Activated CD8-positive, alpha-beta memory T cell treated with anti-CD3 and anti-CD28 coated beads, Interleukin-2, amount 10 ng/mL, durations not matched to agents 7 days and 5 days (primary cell): Measurements from ENCODE around the gene IGFN1. TPM values are rescaled to one million over a fixed set of nuclear protein-coding genes. Genes with fewer than 3 reads are reported as not detected.

Experiments used
- ATAC-seq: fragments of 150-1000 bp; cut with Tn5 transposase; one replicate; pipeline ENCODE4 v1.10.0; 2021; ENCODE audit warnings: moderate library complexity
- CTCF ChIA-PET: fragments of 350-600 bp; sonication (Branson Sonifier 250); formaldehyde crosslinking; loops from one replicate; lab custom pipeline; 2021; ENCODE audit warnings: antibody characterized with exemption; lab: Charles Lee
- DNase-seq: peaks from one replicate; pipeline ENCODE4 v3.0.0-alpha.2; 2020
- H3K27ac Mint-ChIP-seq: one replicate; pipeline ENCODE4 v1.8.0; 2021; ENCODE audit warnings: mild to moderate bottlenecking, mixed read lengths
- H3K27me3 Mint-ChIP-seq: one replicate; pipeline ENCODE4 v1.8.0; 2021; ENCODE audit warnings: mixed read lengths
- H3K36me3 Mint-ChIP-seq: one replicate; pipeline ENCODE4 v1.8.0; 2021; ENCODE audit warnings: mild to moderate bottlenecking, mixed read lengths
- H3K4me1 Mint-ChIP-seq: one replicate; pipeline ENCODE4 v1.8.0; 2021; ENCODE audit warnings: mixed read lengths
- H3K4me3 Mint-ChIP-seq: one replicate; pipeline ENCODE4 v1.8.0; 2021; ENCODE audit warnings: mild to moderate bottlenecking, moderate library complexity, mixed read lengths
- H3K9me3 Mint-ChIP-seq: one replicate; pipeline ENCODE4 v1.8.0; 2022; ENCODE audit warnings: low read depth, mixed read lengths
- total RNA-seq, 2 experiments: library from RNA; stranded (reverse); gene quantifications; one replicate each; pipeline ENCODE4 v1.2.3, GENCODE V29; 2021

The IGFN1 gene
- total RNA-seq, 2 experiments from 2014 or later: not detected

DNA sequence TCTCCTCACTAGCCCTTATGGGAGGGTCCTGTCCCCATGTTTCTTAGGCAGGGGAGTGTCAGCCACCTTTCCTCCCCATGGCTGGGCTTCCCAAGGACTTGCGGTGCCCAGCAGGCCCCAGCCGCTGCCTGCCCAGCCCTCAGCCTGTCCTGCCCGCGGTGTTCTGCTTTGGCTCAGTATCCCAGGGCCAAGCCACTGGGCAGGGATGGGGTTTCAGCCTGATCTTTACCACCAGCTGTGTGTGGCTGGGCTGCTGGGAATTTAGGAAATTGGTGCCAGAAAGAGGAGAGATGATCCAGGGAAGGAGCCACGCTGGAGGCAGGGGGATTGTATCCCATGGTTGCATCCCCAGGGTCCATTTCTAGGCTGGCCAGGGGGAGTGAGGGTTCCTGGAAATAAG is 6.9 kb upstream of the IGFN1 start:
- CTCF ChIA-PET: no interaction called here
- Mint-ChIP-seq H3K4me1 (no peaks in the 10 kb centered on the region), H3K36me3 (no peaks in the 10 kb centered on the region), H3K9me3 (no peaks in the 10 kb centered on the region), H3K27ac (no peak overlapping the region), H3K27me3 (peaks cover 35% of the 10 kb centered on the region), H3K4me3 (no peak overlapping the region)
- ATAC-seq (no peak), DNase-seq (no peak)

DNA sequence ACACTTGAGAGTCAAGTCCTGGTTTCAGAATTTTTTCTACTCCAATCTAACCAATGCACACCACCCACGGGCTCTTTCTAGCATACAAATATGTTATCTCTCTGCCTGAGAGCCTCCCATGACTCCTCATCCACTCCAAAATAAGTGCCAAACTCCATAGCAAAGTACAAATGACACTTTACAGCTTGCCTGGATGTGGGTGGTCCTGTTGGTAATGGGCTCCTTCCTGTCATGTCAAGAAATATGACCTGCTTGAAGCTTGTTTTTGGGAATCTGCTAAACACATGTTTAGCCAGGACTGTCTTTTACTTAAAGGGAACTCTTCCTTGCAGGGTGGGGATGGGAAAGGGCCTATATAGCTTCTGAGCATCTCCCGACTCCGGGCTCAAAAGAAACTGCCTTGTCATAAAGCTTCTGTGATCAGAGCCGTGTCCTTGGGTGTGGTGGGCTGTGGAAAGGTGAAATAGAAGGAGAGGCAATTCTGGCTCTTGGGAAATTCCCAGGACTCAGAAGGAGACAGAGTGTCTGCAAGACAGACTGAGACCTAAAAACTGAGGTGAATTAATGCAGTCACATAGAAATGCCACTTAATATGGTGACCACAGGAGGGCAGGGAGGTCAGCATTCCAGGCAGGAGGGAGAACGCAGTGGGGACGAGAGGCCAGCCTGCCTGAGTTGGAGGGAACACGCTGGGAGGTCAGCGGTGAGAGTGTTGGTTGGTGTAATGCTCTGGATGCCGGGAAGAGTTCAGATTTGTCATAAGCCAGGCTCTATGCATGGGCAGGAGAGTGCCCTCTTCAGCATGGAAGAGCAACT is 6.1 kb upstream of the IGFN1 start:
- no peaks in the 10 kb centered on the region for H3K9me3 Mint-ChIP-seq
- H3K36me3 Mint-ChIP-seq: no peaks in the 10 kb centered on the region
- H3K27ac Mint-ChIP-seq: no peak overlapping the region
- H3K4me3 Mint-ChIP-seq: no peak overlapping the region
- peaks cover 33% of the 10 kb centered on the region for H3K27me3 Mint-ChIP-seq
- no peak for DNase-seq
- no peaks in the 10 kb centered on the region for H3K4me1 Mint-ChIP-seq
- ATAC-seq: peak; percentile 23
- CTCF ChIA-PET: no interaction called here

DNA sequence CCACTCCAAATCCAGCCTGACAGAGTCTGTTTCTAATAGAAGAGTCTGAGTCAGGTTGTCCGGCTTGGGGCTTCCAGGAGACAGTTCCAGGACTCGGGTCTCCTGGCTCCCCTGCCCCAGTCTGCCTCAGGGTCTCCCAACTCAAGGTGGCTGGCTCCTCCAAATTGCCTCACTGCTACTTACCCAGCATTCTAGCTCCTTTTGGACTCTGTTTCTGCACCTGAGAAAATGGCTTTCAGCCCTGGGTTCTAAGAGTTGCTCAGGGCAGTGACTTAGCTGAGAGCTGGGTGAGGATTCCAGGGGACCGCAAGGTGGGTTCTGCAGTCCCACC is 5.5 kb upstream of the IGFN1 start:
- H3K36me3 Mint-ChIP-seq: no peaks in the 10 kb centered on the region
- no peaks in the 10 kb centered on the region for H3K9me3 Mint-ChIP-seq
- ATAC-seq: no peak
- CTCF ChIA-PET: no interaction called here
- H3K4me1 Mint-ChIP-seq: no peaks in the 10 kb centered on the region
- peaks cover 34% of the 10 kb centered on the region for H3K27me3 Mint-ChIP-seq
- H3K27ac Mint-ChIP-seq: no peak overlapping the region
- no peak for DNase-seq
- no peak overlapping the region for H3K4me3 Mint-ChIP-seq

DNA sequence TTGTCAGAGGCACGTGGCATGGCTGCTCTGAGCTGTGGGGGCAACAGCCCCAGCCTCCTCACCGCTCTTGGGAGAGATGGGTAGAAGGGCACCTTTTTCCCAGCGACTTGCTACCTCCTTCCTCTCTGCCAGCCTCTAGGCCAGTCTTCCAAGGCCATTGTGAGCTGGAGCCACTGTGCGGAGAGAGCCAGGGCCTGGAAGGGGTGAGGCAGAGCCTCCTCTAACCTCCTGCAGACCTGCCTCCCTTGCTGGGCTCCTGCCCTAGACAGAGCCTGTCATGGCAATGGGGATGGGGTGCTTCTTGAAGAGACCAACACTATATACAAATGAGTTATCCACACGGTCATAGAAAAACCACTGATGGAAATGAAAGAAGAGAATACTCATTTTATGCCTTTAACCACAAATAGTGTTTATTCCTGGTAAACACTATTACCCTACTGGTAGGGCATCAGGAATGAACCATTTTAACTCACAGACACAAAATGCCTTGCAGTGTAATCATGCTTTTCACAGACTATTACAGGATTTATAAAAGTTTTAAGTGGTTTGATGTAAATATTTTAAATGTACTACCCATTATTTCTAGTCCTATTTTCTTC is 5.0 kb upstream of the IGFN1 start:
- CTCF ChIA-PET: no interaction called here
- Mint-ChIP-seq H3K36me3 (no peaks in the 10 kb centered on the region), H3K4me1 (no peaks in the 10 kb centered on the region), H3K27ac (no peak overlapping the region), H3K27me3 (peaks cover 33% of the 10 kb centered on the region), H3K4me3 (no peak overlapping the region), H3K9me3 (no peaks in the 10 kb centered on the region)
- ATAC-seq (peak; percentile 27), DNase-seq (no peak)

DNA sequence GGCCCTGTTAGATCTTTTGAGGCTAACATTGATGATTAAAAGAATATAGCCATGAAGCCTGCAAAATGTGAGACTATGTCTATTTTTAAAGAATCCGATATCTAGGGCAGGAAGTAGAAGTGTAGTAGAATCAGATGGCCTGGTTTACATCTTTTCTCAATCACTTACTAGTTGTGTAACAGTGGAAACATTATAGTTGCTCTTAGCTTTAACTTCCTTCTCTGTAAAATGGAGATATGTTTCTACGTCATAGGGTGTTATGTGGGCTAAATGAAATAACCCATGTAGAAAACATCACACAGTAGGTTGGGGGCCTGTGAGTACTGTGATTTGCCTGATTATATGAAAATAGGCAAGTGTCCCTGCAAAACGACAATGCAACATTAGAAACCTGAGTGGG is 4.4 kb upstream of the IGFN1 start:
- no peaks in the 10 kb centered on the region for H3K36me3 Mint-ChIP-seq
- H3K27ac Mint-ChIP-seq: no peak overlapping the region
- peaks cover 1% of the 10 kb centered on the region for H3K4me1 Mint-ChIP-seq
- CTCF ChIA-PET: interaction anchor here (1.2 to 1.3 kb wide), 2 partner anchors 13 to 89 kb away, joined by 3 read pairs; no protein-coding TSS in a partner anchor
- DNase-seq: no peak
- no peak for ATAC-seq
- H3K4me3 Mint-ChIP-seq: no peak overlapping the region
- H3K9me3 Mint-ChIP-seq: no peaks in the 10 kb centered on the region
- H3K27me3 Mint-ChIP-seq: peaks cover 33% of the 10 kb centered on the region

DNA sequence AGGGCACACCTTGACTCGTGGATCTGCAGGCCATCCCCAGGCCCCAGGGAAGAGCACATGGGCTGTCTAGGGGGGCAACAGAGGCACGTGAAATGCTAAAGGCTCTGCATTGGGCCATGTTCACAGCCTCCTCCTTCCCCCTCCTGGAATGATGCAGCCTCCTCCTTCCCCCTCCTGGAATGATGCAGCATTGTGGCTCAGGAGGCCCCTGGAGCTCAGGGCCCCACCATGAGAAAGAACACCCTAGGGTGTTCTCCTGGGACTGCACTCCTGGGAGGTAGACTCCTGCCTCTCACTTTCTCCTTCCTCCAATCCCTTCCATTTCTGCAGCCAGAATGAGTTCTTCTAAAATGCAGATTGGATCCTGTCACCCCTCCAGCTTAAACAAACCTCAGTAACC is 1.5 kb upstream of the IGFN1 start:
- Mint-ChIP-seq H3K4me3 (no peak overlapping the region), H3K36me3 (no peaks in the 10 kb centered on the region), H3K27ac (no peak overlapping the region), H3K27me3 (peaks cover 25% of the 10 kb centered on the region), H3K4me1 (peaks cover 6% of the 10 kb centered on the region), H3K9me3 (no peaks in the 10 kb centered on the region)
- CTCF ChIA-PET: no interaction called here
- ATAC-seq (no peak), DNase-seq (no peak)

DNA sequence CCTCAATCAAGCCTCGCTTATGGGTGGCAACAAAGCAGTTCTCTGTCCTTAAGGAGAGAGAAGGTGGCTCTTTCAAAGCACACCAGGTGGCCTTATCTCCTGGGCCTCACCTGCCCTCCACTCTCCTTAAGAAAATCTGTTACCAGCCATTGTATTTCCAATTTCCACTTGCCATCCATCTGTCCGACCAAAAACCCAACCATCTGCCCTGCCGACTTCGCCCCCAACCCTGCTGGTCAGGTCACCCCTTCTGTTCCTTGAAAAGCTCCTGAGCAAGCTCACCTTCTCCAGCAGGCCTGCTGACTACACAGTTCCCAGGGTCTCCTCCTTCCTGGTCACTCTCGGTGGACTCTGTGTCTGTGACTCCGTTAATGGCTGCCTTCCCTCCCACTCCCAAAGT is 619 bp upstream of the IGFN1 start:
- CTCF ChIA-PET: no interaction called here
- peaks cover 6% of the 10 kb centered on the region for H3K4me1 Mint-ChIP-seq
- DNase-seq (no peak), ATAC-seq (no peak)
- no peaks in the 10 kb centered on the region for H3K9me3 Mint-ChIP-seq
- H3K27me3 Mint-ChIP-seq: peaks cover 20% of the 10 kb centered on the region
- no peak overlapping the region for H3K4me3 Mint-ChIP-seq
- H3K27ac Mint-ChIP-seq: no peak overlapping the region
- H3K36me3 Mint-ChIP-seq: no peaks in the 10 kb centered on the region

DNA sequence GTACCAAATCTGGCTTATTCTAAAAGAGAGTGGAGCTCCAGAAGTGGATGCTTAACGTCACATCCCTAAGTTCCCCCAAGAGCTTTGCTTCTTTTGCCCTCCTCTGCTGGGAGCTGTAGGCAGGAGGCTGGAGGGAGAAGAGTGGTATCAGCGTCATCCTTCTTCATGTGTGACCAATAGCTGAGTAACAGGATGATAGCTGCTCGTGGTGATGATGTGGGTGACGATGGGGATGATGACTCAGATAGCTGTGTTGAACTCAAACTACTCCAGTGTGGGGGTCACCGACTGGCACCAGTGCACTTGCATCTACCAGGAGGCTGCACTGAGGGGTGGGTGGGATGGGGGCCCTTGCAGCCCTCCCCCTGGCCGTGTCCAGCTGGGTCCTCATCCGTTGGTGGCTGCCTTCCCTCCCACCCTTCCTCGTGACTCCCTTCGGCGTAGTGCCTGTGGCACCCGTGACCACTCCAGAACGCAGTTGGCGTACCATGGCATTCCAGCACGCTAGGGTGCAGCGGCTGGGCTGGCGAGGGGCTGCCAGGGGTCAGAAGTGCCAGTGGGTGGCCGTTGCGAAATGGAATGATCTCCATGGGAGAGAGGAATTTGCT is 1.1 kb downstream of the IGFN1 start:
- H3K27me3 Mint-ChIP-seq: peaks cover 20% of the 10 kb centered on the region
- CTCF ChIA-PET: no interaction called here
- no peaks in the 10 kb centered on the region for H3K9me3 Mint-ChIP-seq
- no peaks in the 10 kb centered on the region for H3K36me3 Mint-ChIP-seq
- H3K27ac Mint-ChIP-seq: no peak overlapping the region
- ATAC-seq (peak; percentile 86), DNase-seq (peak; percentile 55)
- peaks cover 6% of the 10 kb centered on the region for H3K4me1 Mint-ChIP-seq
- no peak overlapping the region for H3K4me3 Mint-ChIP-seq

DNA sequence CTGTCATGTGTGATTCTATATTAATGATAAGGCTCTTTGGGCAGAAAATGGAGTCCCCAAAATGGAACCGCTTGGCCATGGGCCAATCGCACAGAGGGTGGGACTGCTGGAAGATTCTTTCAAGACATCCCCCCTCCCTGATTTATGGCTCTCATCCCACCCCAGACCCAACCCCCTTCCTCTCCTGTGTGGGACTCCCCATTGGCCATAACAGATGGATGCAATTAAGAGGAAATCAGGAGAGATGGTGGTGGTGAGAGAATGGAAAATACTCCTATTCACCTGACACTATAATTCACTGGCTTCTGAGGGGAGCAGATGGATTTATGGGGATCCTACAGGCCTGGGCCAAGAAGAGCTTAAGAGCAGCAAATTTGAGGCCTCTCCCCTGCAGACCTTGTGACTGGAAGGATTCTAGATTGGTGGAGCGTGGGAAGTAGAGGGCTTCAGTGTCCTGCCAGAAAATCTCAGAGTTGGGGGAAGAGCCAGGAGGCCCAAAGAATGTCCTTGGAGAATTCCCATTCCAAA is 1.7 kb downstream of the IGFN1 start:
- no peaks in the 10 kb centered on the region for H3K36me3 Mint-ChIP-seq
- H3K4me3 Mint-ChIP-seq: no peak overlapping the region
- peaks cover 20% of the 10 kb centered on the region for H3K27me3 Mint-ChIP-seq
- ATAC-seq (no peak), DNase-seq (no peak)
- H3K9me3 Mint-ChIP-seq: no peaks in the 10 kb centered on the region
- CTCF ChIA-PET: no interaction called here
- H3K4me1 Mint-ChIP-seq: peaks cover 6% of the 10 kb centered on the region
- no peak overlapping the region for H3K27ac Mint-ChIP-seq

DNA sequence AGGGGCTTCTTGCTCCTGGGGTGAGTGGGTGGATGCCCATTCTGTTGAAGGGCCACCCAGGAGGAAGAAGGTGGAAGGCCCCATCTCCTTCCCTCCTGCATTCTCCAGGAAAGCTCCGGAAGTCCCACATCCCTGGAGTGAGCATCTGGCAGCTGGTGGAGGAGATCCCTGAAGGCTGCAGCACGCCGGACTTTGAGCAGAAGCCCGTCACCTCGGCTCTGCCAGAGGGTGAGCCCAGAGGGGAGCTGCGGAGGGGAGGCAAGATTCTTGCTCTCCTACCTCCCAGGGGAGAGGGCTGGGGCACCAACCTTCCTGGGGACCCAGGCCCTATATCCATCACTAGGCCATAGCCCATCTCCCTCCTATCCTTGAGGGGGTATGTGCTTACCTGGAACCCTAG is 3.4 kb downstream of the IGFN1 start:
- CTCF ChIA-PET: no interaction called here
- Mint-ChIP-seq H3K9me3 (no peaks in the 10 kb centered on the region), H3K4me3 (no peak overlapping the region), H3K36me3 (no peaks in the 10 kb centered on the region), H3K27me3 (peaks cover 20% of the 10 kb centered on the region), H3K27ac (no peak overlapping the region), H3K4me1 (peaks cover 6% of the 10 kb centered on the region)
- ATAC-seq: no peak
- no peak for DNase-seq

DNA sequence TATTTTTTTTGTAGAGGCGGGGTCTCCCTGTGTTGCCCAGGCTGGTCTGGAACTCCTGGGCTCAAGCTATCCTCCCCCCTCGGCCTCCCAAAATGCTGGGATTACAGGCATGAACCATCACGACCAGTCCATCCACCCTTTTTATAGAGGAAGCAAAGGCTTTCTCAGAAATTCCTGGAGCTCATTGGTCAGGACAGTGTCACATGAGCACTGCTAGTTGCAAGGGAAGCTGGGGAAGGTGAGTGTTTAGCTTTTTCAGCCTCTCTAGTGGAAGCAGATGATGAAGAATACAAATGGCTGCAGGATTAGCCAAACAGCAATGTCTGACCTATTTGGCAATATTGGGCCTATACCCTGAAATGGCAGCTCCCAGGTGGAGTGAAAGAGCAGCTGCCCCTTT is 8.0 kb downstream of the IGFN1 start:
- ATAC-seq (no peak), DNase-seq (no peak)
- H3K9me3 Mint-ChIP-seq: no peaks in the 10 kb centered on the region
- CTCF ChIA-PET: interaction anchor here (1.0 kb wide), 1 partner anchor 24 kb away, joined by 5 read pairs; no protein-coding TSS in a partner anchor
- H3K27me3 Mint-ChIP-seq: peaks cover 3% of the 10 kb centered on the region
- H3K4me1 Mint-ChIP-seq: no peaks in the 10 kb centered on the region
- no peaks in the 10 kb centered on the region for H3K36me3 Mint-ChIP-seq
- no peak overlapping the region for H3K4me3 Mint-ChIP-seq
- no peak overlapping the region for H3K27ac Mint-ChIP-seq

DNA sequence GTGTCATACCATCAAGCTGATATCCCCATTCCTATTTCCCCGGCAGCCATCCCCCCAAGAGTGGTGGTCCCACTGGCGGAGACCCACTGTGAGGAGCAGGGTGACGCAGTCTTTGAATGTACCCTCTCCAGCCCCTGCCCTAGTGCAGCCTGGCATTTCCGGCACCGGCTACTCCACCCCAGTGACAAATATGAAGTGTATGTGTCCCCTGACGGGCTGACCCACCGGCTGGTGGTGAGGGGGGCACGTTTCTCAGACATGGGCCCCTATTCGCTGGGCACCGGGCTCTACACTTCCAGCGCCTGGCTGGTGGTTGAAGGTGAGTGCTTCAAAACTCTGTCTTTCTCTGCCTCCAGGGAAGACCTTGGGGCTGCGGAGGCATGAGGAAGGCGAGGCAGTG is 14.4 kb downstream of the IGFN1 start:
- no peaks in the 10 kb centered on the region for H3K9me3 Mint-ChIP-seq
- peaks cover 8% of the 10 kb centered on the region for H3K27me3 Mint-ChIP-seq
- H3K4me1 Mint-ChIP-seq: no peaks in the 10 kb centered on the region
- CTCF ChIA-PET: no interaction called here
- DNase-seq (no peak), ATAC-seq (no peak)
- H3K4me3 Mint-ChIP-seq: no peak overlapping the region
- no peaks in the 10 kb centered on the region for H3K36me3 Mint-ChIP-seq
- H3K27ac Mint-ChIP-seq: no peak overlapping the region

DNA sequence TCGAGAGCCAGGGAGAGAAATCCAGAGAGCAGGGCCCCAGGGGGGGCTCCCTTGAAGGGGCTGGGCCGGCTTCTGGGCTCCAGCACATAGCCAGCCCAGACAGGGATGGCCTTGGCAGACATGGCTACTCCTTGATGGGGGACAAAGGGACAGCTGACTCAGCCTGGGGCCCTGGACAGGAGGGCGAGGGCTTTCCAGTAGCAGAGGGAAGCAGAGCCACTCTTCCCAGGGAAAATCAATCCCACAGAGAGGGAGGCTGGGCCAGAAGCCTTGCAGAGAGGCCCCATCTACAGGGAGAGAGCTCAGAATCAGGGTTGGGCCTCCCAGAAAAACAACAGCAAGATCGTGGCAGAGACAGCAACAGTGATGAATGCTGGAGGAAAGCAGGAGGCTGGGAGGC is 15.6 kb downstream of the IGFN1 start:
- H3K27ac Mint-ChIP-seq: no peak overlapping the region
- CTCF ChIA-PET: no interaction called here
- peaks cover 12% of the 10 kb centered on the region for H3K27me3 Mint-ChIP-seq
- no peaks in the 10 kb centered on the region for H3K4me1 Mint-ChIP-seq
- no peak for DNase-seq
- no peaks in the 10 kb centered on the region for H3K9me3 Mint-ChIP-seq
- H3K36me3 Mint-ChIP-seq: no peaks in the 10 kb centered on the region
- H3K4me3 Mint-ChIP-seq: no peak overlapping the region
- no peak for ATAC-seq

DNA sequence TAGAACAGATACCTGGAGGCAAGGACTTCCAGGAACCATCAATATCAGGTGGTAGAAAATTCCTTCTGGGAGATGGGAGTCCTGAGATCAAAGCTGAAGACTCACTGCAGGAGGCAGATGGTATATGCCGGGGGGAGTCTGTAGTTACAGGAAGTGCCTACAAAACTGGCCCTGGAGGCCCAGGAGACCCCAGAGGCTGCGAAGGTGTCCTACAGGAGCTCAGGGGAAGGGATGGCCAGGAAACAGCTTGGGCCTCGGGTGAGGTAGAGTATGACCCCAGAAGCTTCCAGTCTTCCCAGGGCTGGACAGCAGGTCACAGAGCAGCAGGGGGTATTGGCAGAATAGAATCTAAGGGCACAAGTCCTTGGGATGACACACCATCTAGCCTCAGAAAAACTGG is 16.4 kb downstream of the IGFN1 start:
- Mint-ChIP-seq H3K4me1 (no peaks in the 10 kb centered on the region), H3K4me3 (no peak overlapping the region), H3K9me3 (no peaks in the 10 kb centered on the region), H3K27me3 (peaks cover 15% of the 10 kb centered on the region), H3K27ac (no peak overlapping the region), H3K36me3 (no peaks in the 10 kb centered on the region)
- no peak for ATAC-seq
- DNase-seq: no peak
- CTCF ChIA-PET: no interaction called here
